SK-N-SH treated with all-trans-retinoic acid at 6 μM for 48 hours (cell line): ENCODE data around the gene HYCC1.

ENCODE experiments used
- ATAC-seq: fragments of 200-7000 bp; cut with Tn5 transposase; 3 replicates; pipeline ENCODE4 v1.9.1; 2020; ENCODE audit warnings: mild to moderate bottlenecking, moderate library complexity
- ARNTL ChIP-seq: fragments of 450-650 bp; formaldehyde crosslinking; IDR thresholded peaks from 2 replicates; pipeline ENCODE4 v1.5.0; 2020; ENCODE audit warnings: low read depth, mild to moderate bottlenecking, moderate library complexity, borderline replicate concordance
- BACH2 ChIP-seq: fragments of 250-450 bp; sonication (Bioruptor Pico); IDR thresholded peaks from 2 replicates; pipeline ENCODE4 v1.9.0; 2021; ENCODE audit warnings: mild to moderate bottlenecking, borderline replicate concordance
- CSDC2 ChIP-seq: fragments of 250-450 bp; sonication (Bioruptor Pico); IDR thresholded peaks from 2 replicates; pipeline ENCODE4 v1.5.0; 2020; ENCODE audit warnings: mild to moderate bottlenecking, moderate library complexity
- ESRRG ChIP-seq: fragments of 250-450 bp; sonication (Bioruptor Pico); IDR thresholded peaks from 2 replicates; pipeline ENCODE4 v1.6.1; 2021; ENCODE audit warnings: mild to moderate bottlenecking
- GLIS3 ChIP-seq: fragments of 250-450 bp; sonication (Bioruptor Pico); IDR thresholded peaks from 2 replicates; pipeline ENCODE4 v1.5.0; 2020; ENCODE audit warnings: mild to moderate bottlenecking, moderate library complexity
- ISL1 ChIP-seq: fragments of 250-450 bp; sonication (Bioruptor Pico); IDR thresholded peaks from 2 replicates; pipeline ENCODE4 v2.1.2; 2022; ENCODE audit warnings: mild to moderate bottlenecking, moderate library complexity
- OSR1 ChIP-seq: fragments of 250-450 bp; sonication (Bioruptor Pico); IDR thresholded peaks from 2 replicates; pipeline ENCODE4 v1.8.0; 2022; ENCODE audit warnings: moderate library complexity, mild to moderate bottlenecking, inconsistent platforms
- PATZ1 ChIP-seq: fragments of 250-450 bp; sonication (Bioruptor Pico); IDR thresholded peaks from 2 replicates; pipeline ENCODE4 v1.8.0; 2020; ENCODE audit warnings: mild to moderate bottlenecking, moderate library complexity, borderline replicate concordance
- POU6F1 ChIP-seq: fragments of 250-450 bp; sonication (Bioruptor Pico); IDR thresholded peaks from 2 replicates; pipeline ENCODE4 v1.8.0; 2021; ENCODE audit warnings: low read depth, mild to moderate bottlenecking, moderate library complexity, borderline replicate concordance
- PPARA ChIP-seq: fragments of 250-450 bp; sonication (Bioruptor Pico); IDR thresholded peaks from 2 replicates; pipeline ENCODE4 v1.5.0; 2020; ENCODE audit warnings: mild to moderate bottlenecking, borderline replicate concordance
- RARB ChIP-seq: fragments of 250-450 bp; sonication (Bioruptor Pico); IDR thresholded peaks from 2 replicates; pipeline ENCODE4 v1.8.0; 2021; ENCODE audit warnings: mild to moderate bottlenecking, moderate library complexity
- SNAI2 ChIP-seq: fragments of 250-450 bp; sonication (Bioruptor Pico); IDR thresholded peaks from 2 replicates; pipeline ENCODE4 v1.5.0; 2020; ENCODE audit warnings: mild to moderate bottlenecking, moderate library complexity
- TCF4 ChIP-seq: fragments of 250-450 bp; sonication (Bioruptor Pico); IDR thresholded peaks from 2 replicates; pipeline ENCODE4 v1.8.0; 2021; ENCODE audit warnings: mild to moderate bottlenecking, moderate library complexity, borderline replicate concordance
- TOX ChIP-seq: fragments of 250-450 bp; sonication (Bioruptor Pico); IDR thresholded peaks from 2 replicates; pipeline ENCODE4 v1.8.0; 2021; ENCODE audit warnings: mild to moderate bottlenecking, moderate library complexity, borderline replicate concordance
- ZC3H10 ChIP-seq: fragments of 250-450 bp; sonication (Bioruptor Pico); IDR thresholded peaks from 2 replicates; pipeline ENCODE4 v1.5.1; 2021; ENCODE audit warnings: mild to moderate bottlenecking, moderate library complexity
- ZFP3 ChIP-seq: fragments of 250-450 bp; sonication (Bioruptor Pico); IDR thresholded peaks from 2 replicates; pipeline ENCODE4 v1.5.0; 2020; ENCODE audit warnings: mild to moderate bottlenecking, moderate library complexity
- ZFP30 ChIP-seq: fragments of 450-650 bp; formaldehyde crosslinking; IDR thresholded peaks from 2 replicates; pipeline ENCODE4 v1.5.0; 2022; ENCODE audit warnings: mild to moderate bottlenecking, moderate library complexity
- ZNF565 ChIP-seq: fragments of 450-650 bp; formaldehyde crosslinking; conservative IDR thresholded peaks from 2 replicates; pipeline ENCODE4 v1.5.0; 2020; ENCODE audit warnings: low read depth, mild to moderate bottlenecking, moderate library complexity
- ZNF70 ChIP-seq: fragments of 450-650 bp; formaldehyde crosslinking; IDR thresholded peaks from 2 replicates; pipeline ENCODE4 v1.5.0; 2020; ENCODE audit warnings: mild to moderate bottlenecking, moderate library complexity
- ZNF8 ChIP-seq: fragments of 450-650 bp; formaldehyde crosslinking; IDR thresholded peaks from 2 replicates; pipeline ENCODE4 v1.5.0; 2020; ENCODE audit warnings: mild to moderate bottlenecking, moderate library complexity
- TF ChIP-seq, protein P1 (sequence below): fragments of 250-450 bp; sonication (Bioruptor Pico); IDR thresholded peaks from 2 replicates; pipeline ENCODE4 v1.5.0; 2020; ENCODE audit warnings: mild to moderate bottlenecking, moderate library complexity
- TF ChIP-seq, protein P2 (sequence below): fragments of 250-450 bp; sonication (Bioruptor Pico); IDR thresholded peaks from 2 replicates; pipeline ENCODE4 v1.5.1; 2020; ENCODE audit warnings: low read depth, mild to moderate bottlenecking, moderate library complexity

The HYCC1 gene

GRCh38 chr7:22989643-22990587 is 24.0 kb downstream of the HYCC1 start:
- TF ChIP-seq GLIS3 (CRISPR knock-in tag), result no peak
- TF ChIP-seq ZNF8 (CRISPR knock-in tag), result no peak
- TF ChIP-seq TOX (CRISPR knock-in tag), result no peak
- no peak for TF ChIP-seq ZFP30 (CRISPR knock-in tag)
- no peak for TF ChIP-seq RARB (CRISPR knock-in tag)
- no peak for TF ChIP-seq ARNTL (CRISPR knock-in tag)
- TF ChIP-seq POU6F1 (CRISPR knock-in tag), result no peak
- TF ChIP-seq ZC3H10, result no peak
- no peak for ATAC-seq

DNA sequence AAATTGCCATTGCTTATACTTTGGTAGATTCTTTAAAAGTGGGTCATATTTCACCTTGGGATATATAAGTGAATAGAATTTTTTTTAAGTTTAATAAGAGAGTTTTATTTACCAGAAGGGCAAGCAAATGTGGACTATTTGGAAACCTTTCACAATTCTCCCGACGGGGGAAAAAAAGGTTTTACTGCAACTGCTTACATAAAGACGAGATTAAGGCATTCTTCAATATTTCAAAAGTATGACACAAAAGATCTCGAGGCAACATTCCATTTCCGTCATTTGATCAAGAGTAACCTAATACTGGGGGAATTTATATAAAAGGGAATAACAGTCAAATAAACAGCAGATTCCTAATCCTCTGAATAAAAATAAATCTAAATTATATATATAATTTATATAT is 28.5 kb downstream of the HYCC1 start:
- no peak for ATAC-seq
- TF ChIP-seq OSR1 (CRISPR knock-in tag) (no peak), ZFP3 (CRISPR knock-in tag) (no peak), ZNF565 (no peak), CSDC2 (CRISPR knock-in tag) (no peak), BACH2 (CRISPR knock-in tag) (no peak), ZNF70 (CRISPR knock-in tag) (no peak), ESRRG (CRISPR knock-in tag) (no peak)
- TF ChIP-seq, protein P1, sequence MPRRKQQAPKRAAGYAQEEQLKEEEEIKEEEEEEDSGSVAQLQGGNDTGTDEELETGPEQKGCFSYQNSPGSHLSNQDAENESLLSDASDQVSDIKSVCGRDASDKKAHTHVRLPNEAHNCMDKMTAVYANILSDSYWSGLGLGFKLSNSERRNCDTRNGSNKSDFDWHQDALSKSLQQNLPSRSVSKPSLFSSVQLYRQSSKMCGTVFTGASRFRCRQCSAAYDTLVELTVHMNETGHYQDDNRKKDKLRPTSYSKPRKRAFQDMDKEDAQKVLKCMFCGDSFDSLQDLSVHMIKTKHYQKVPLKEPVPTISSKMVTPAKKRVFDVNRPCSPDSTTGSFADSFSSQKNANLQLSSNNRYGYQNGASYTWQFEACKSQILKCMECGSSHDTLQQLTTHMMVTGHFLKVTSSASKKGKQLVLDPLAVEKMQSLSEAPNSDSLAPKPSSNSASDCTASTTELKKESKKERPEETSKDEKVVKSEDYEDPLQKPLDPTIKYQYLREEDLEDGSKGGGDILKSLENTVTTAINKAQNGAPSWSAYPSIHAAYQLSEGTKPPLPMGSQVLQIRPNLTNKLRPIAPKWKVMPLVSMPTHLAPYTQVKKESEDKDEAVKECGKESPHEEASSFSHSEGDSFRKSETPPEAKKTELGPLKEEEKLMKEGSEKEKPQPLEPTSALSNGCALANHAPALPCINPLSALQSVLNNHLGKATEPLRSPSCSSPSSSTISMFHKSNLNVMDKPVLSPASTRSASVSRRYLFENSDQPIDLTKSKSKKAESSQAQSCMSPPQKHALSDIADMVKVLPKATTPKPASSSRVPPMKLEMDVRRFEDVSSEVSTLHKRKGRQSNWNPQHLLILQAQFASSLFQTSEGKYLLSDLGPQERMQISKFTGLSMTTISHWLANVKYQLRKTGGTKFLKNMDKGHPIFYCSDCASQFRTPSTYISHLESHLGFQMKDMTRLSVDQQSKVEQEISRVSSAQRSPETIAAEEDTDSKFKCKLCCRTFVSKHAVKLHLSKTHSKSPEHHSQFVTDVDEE (CRISPR knock-in tag), result no peak

GRCh38 chr7:22983257-22983855 is 30.6 kb downstream of the HYCC1 start:
- ATAC-seq, result no peak

GRCh38 chr7:22980422-22980821 is 33.5 kb downstream of the HYCC1 start:
- ATAC-seq, result no peak; the same call in 2 of the 3 replicates
- no peak for TF ChIP-seq ZNF8 (CRISPR knock-in tag)
- TF ChIP-seq TOX (CRISPR knock-in tag), result no peak
- no peak for TF ChIP-seq ZNF70 (CRISPR knock-in tag)

More at GRCh38 chr7:22983257-22983855, 30.6 kb downstream of the HYCC1 start:
- TF ChIP-seq TCF4 (CRISPR knock-in tag) (no peak), ISL1 (CRISPR knock-in tag) (no peak)

- no peak for ATAC-seq
- TF ChIP-seq BACH2 (CRISPR knock-in tag) (no peak), RARB (CRISPR knock-in tag) (no peak), TCF4 (CRISPR knock-in tag) (no peak)
Observed at GRCh38 chr7:22979861-22980260, 34.1 kb downstream of the HYCC1 start.

- ATAC-seq, result no peak
- no peak for TF ChIP-seq PPARA (CRISPR knock-in tag)
- TF ChIP-seq TCF4 (CRISPR knock-in tag), result no peak
- no peak for TF ChIP-seq PATZ1 (CRISPR knock-in tag)
- TF ChIP-seq OSR1 (CRISPR knock-in tag), result no peak
- TF ChIP-seq ZNF8 (CRISPR knock-in tag), result no peak
- TF ChIP-seq SNAI2 (CRISPR knock-in tag), result no peak
- TF ChIP-seq, protein P2, sequence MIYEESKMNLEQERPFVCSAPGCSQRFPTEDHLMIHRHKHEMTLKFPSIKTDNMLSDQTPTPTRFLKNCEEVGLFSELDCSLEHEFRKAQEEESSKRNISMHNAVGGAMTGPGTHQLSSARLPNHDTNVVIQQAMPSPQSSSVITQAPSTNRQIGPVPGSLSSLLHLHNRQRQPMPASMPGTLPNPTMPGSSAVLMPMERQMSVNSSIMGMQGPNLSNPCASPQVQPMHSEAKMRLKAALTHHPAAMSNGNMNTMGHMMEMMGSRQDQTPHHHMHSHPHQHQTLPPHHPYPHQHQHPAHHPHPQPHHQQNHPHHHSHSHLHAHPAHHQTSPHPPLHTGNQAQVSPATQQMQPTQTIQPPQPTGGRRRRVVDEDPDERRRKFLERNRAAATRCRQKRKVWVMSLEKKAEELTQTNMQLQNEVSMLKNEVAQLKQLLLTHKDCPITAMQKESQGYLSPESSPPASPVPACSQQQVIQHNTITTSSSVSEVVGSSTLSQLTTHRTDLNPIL (CRISPR knock-in tag), result no peak
- no peak for TF ChIP-seq POU6F1 (CRISPR knock-in tag)
- TF ChIP-seq RARB (CRISPR knock-in tag), result no peak
- no peak for TF ChIP-seq CSDC2 (CRISPR knock-in tag)
- TF ChIP-seq ESRRG (CRISPR knock-in tag), result no peak
- no peak for TF ChIP-seq GLIS3 (CRISPR knock-in tag)
- TF ChIP-seq ZFP30 (CRISPR knock-in tag), result no peak
- no peak for TF ChIP-seq ZNF70 (CRISPR knock-in tag)
Observed at GRCh38 chr7:22979251-22979650, 34.7 kb downstream of the HYCC1 start.
